Measurements from ENCODE around the gene SPINT3.

- no peak for TF ChIP-seq CTCF (IDR thresholded peaks at IDR 0.05 in 4 of 5, conservative IDR thresholded peaks at IDR 0.05 in 1 of 5)
- no peak for TF ChIP-seq POLR2A (IDR thresholded peaks at IDR 0.05)
Measured at GRCh38 chr20:45547206-45547770, 31.9 kb upstream of the SPINT3 start, which contains the start of gene EPPIN.

All from gastrocnemius medialis (tissue), 4 donors.